Body of pancreas (tissue), 4 donors: ENCODE data around the gene ADAMTS6. TPM values are rescaled to one million over a fixed set of nuclear protein-coding genes. Genes with fewer than 3 reads are reported as not detected.

Source experiments
- ATAC-seq: fragments of 150-250 bp; one replicate; pipeline ENCODE4 v1.9.1; 2016
- DNase-seq, 4 donors: peaks; one replicate each; pipeline ENCODE4 v3.0.0-alpha.2; 2019
- H3K27ac ChIP-seq, 4 donors: fragments of 200-600 bp; sonication (generic); 1 replicate in 3 of 4; 2 replicates in 1 of 4; pipeline versions ENCODE4 v1.5.1 to v1.6.1; 2016 to 2019; ENCODE audit warnings: mild to moderate bottlenecking in 1 of 4, mixed read lengths in 1 of 4, moderate library complexity in 1 of 4
- H3K27me3 ChIP-seq, 2 donors: fragments of 200-600 bp; sonication (generic); one replicate each; pipeline ENCODE4 v1.6.0; 2016; ENCODE audit warnings: mild to moderate bottlenecking in 1 of 2
- H3K36me3 ChIP-seq, 2 donors: fragments of 200-600 bp; sonication (generic); replicated peaks in 1 of 2; 2 replicates each; pipeline ENCODE4 v1.5.1; 2016; ENCODE audit warnings: low read depth in 2 of 2; ENCODE audit not compliant: insufficient read depth in 1 of 2
- H3K4me1 ChIP-seq: fragments of 200-600 bp; sonication (generic); one replicate; pipeline ENCODE4 v1.6.0; 2016
- H3K4me3 ChIP-seq, 2 donors: fragments of 200-600 bp; sonication (generic); 1 replicate in 1 of 2; 2 replicates in 1 of 2; pipeline ENCODE4 v1.5.1; 2016 to 2019
- H3K9me3 ChIP-seq, 3 donors: fragments of 200-600 bp; sonication (generic); 1 replicate in 2 of 3; 2 replicates in 1 of 3; pipeline ENCODE4 v1.5.1; 2016
- POLR2A ChIP-seq, 3 donors: fragments of 450-650 bp; IDR thresholded peaks; one replicate each; pipeline ENCODE4 v1.6.1; 2016; ENCODE audit warnings: antibody characterized with exemption in 3 of 3, mild to moderate bottlenecking in 2 of 3
- WGBS, 2 donors: methylation state at CpG; one replicate each; pipeline ENCODE4 v1.1.5; 2017; 5-methylcytosine and 5-hydroxymethylcytosine counted together
- intact Hi-C: fragments of 100-400 bp; cut with DNase I; formaldehyde crosslinking; loops from one replicate; pipeline ENCODE4 v1.15.1; 2023
- total RNA-seq, 2 donors: library from RNA; depleted of rRNA; stranded (reverse); fragments of >200 nt; gene quantifications; one replicate each; pipeline ENCODE4 v1.1.0, GENCODE V29; 2016
- TF ChIP-seq, protein P1 (sequence below), 7 experiments: fragments of 450-650 bp in 4 of 7; fragments of 200-600 bp in 3 of 7; sonication (generic) in 3 of 7; IDR thresholded peaks; one replicate each; pipeline ENCODE4 v1.5.1; 2016 to 2019; ENCODE audit warnings: antibody characterized with exemption in 7 of 7

Gene ADAMTS6
- total RNA-seq, 2 donors from 2014 or later, result 0.78 TPM; not detected in 1

DNA sequence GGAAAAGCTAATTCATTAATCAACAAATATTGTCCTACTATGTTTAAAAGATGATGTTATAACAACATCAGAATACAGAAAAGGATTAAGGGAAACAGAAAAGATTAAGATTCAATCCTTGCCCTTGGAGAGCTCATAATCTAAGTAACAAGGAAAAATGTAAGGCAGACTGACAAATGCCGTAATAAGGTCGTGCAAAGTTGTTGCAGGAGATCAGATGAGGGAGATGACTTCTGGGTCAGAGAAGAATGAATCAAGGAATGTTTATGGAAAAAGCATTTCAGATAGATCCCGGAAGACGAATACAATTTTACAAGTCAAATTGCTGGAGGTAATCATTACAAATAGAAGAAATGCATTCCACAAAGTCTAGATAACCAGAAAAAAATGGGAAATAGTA is 6.4 kb downstream of the ADAMTS6 start:
- intact Hi-C loops, result no loop called here
- no peak for TF ChIP-seq POLR2A (IDR thresholded peaks at IDR 0.05)
- TF ChIP-seq, protein P1, sequence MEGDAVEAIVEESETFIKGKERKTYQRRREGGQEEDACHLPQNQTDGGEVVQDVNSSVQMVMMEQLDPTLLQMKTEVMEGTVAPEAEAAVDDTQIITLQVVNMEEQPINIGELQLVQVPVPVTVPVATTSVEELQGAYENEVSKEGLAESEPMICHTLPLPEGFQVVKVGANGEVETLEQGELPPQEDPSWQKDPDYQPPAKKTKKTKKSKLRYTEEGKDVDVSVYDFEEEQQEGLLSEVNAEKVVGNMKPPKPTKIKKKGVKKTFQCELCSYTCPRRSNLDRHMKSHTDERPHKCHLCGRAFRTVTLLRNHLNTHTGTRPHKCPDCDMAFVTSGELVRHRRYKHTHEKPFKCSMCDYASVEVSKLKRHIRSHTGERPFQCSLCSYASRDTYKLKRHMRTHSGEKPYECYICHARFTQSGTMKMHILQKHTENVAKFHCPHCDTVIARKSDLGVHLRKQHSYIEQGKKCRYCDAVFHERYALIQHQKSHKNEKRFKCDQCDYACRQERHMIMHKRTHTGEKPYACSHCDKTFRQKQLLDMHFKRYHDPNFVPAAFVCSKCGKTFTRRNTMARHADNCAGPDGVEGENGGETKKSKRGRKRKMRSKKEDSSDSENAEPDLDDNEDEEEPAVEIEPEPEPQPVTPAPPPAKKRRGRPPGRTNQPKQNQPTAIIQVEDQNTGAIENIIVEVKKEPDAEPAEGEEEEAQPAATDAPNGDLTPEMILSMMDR (IDR thresholded peaks at IDR 0.05), result no peak
- H3K9me3 ChIP-seq, result no peaks in the 10 kb centered on the region
- DNase-seq (no peak), ATAC-seq (no peak)
- H3K27me3 ChIP-seq, result no peaks in the 10 kb centered on the region
- H3K36me3 ChIP-seq, result no peaks in the 10 kb centered on the region
- no peak overlapping the region for H3K4me3 ChIP-seq
- 71 to 73% methylated on average over 4 of the region's 4 CpGs for WGBS, 2 donors
- H3K4me1 ChIP-seq, result peaks cover 8% of the 10 kb centered on the region
- no peak overlapping the region for H3K27ac ChIP-seq

DNA sequence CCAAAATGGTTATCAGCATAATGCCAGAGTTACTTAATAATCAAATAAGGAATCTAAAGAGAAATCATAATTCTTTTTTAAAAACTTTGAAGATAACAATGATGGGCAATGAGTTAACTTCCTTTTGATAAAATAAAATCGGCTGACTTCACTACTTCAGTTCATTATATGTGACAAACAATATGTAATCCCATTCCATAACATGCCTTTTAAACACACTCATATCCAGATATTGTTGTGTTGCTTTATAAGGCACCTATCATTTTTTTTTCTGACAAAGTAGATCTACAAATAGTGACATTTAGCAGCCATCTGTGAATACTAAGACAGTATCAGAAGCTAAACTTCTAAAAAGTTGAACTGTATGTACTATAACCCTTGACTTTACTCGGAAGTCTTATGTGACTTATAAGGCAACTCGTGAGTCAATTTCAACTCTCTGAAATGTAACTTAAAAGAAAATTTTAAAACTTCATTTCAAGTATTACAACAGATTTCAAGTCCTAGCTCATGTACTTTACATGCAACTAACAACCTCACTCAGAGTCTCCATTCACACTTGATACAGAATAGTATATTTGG is 7.5 kb downstream of the ADAMTS6 start:
- intact Hi-C loops, result no loop called here
- ATAC-seq (no peak), DNase-seq (no peak)
- whole genome bisulfite sequencing, 2 donors, result 57 to 62% methylated on average over 3 of the region's 3 CpGs
- TF ChIP-seq, protein P1 (IDR thresholded peaks at IDR 0.05), result no peak
- TF ChIP-seq POLR2A (IDR thresholded peaks at IDR 0.05), result no peak
- H3K36me3 ChIP-seq, result no peaks in the 10 kb centered on the region
- H3K4me1 ChIP-seq, result no peaks in the 10 kb centered on the region
- no peak overlapping the region for H3K4me3 ChIP-seq
- H3K27me3 ChIP-seq, result no peaks in the 10 kb centered on the region
- H3K27ac ChIP-seq, result no peak overlapping the region
- no peaks in the 10 kb centered on the region for H3K9me3 ChIP-seq

DNA sequence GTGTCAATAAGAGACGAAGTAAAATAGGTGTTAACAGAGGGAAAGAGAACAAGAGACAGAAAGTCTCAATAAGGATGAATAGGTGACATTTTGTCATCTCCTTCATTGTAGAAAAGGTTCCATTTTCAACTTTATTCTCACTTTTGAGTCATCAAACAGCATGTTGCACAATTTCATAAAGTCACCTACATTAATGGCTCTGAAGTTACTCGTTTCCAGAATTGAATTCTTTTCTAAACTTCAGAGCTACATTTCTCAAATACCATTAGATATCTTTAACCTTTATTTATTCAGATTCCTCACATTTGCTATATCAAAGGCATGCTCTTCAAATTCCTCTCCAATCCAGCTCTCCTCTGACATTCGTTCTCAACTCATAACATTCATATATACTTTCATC is 13.1 kb downstream of the ADAMTS6 start:
- no peak for ATAC-seq
- TF ChIP-seq, protein P1 (IDR thresholded peaks at IDR 0.05), result no peak
- no peak for TF ChIP-seq POLR2A (IDR thresholded peaks at IDR 0.05)
- no peak for DNase-seq
- intact Hi-C loops, result no loop called here
- H3K27me3 ChIP-seq, result no peaks in the 10 kb centered on the region
- WGBS, 2 donors, result 42 to 49% methylated on average over 3 of the region's 3 CpGs
- no peaks in the 10 kb centered on the region for H3K4me1 ChIP-seq
- H3K4me3 ChIP-seq, result no peak overlapping the region
- no peaks in the 10 kb centered on the region for H3K9me3 ChIP-seq
- H3K36me3 ChIP-seq, result no peaks in the 10 kb centered on the region
- no peak overlapping the region for H3K27ac ChIP-seq

DNA sequence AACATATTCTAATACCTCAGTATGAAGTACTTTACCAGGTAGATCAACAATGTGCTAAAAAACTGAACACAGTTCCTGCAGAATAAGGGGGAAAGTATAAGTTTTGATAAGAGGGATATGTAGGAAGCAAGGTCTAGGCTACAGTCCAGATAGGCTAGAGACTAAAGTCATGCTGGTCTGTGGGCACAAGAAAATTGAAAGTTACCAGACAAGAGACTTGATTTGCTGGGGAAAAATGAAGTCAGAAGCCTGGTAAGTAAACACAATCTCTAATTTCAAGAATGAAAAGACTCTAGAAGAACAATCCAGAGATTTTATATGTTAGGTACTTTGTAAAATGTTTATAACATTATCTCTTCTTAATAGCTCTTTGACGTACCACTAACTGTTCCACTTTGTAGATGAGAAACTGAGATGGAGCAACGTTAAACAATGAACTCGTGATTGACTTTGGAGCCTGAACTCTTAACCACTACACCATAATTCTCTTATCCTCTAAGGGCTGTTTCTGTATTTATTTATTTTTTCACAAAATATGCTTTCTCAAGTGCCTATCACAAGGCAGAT is 19.5 kb downstream of the ADAMTS6 start:
- WGBS, 2 donors, result 64 to 68% methylated on average over 3 of the region's 3 CpGs
- ATAC-seq, result no peak
- TF ChIP-seq POLR2A (IDR thresholded peaks at IDR 0.05), result no peak
- TF ChIP-seq, protein P1 (IDR thresholded peaks at IDR 0.05), result no peak
- Histone ChIP-seq H3K36me3 (no peaks in the 10 kb centered on the region), H3K27ac (no peak overlapping the region), H3K27me3 (no peaks in the 10 kb centered on the region), H3K4me3 (no peak overlapping the region), H3K4me1 (no peaks in the 10 kb centered on the region), H3K9me3 (no peaks in the 10 kb centered on the region)
- DNase-seq, result no peak
- intact Hi-C loops, result no loop called here

DNA sequence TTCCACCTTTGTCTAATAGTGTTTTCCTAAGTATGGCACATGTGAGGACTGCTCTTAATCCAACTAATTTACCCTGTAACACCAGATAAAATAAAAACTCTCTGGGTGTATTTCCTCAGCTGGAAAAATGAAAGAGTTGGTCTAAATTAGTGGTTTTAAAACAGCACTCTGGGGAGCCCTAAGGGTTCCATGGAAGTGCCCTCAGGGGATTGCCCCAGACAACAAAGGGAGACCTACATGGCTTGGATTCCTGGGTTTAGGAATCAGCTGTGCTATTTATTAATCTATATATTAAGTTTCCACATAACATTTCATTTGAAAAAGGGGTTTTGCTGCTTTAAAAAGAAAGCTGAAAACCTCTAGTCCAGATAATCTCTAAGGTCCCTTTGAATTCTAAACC is 20.2 kb downstream of the ADAMTS6 start:
- no peaks in the 10 kb centered on the region for H3K27me3 ChIP-seq
- H3K36me3 ChIP-seq, result no peaks in the 10 kb centered on the region
- intact Hi-C loops, result no loop called here
- no peaks in the 10 kb centered on the region for H3K4me1 ChIP-seq
- DNase-seq (no peak), ATAC-seq (no peak)
- no peak overlapping the region for H3K27ac ChIP-seq
- no peak for TF ChIP-seq POLR2A (IDR thresholded peaks at IDR 0.05)
- TF ChIP-seq, protein P1 (IDR thresholded peaks at IDR 0.05), result no peak
- H3K9me3 ChIP-seq, result no peaks in the 10 kb centered on the region
- H3K4me3 ChIP-seq, result no peak overlapping the region
